Common myeloid progenitor, CD34-positive (primary cell): ENCODE data around the gene FIZ1. TPM values are rescaled to one million over a fixed set of nuclear protein-coding genes. Genes with fewer than 3 reads are reported as not detected.
A peak's percentile ranks its signal among the peaks of the same experiment; 100 is the strongest.

ENCODE experiments used
- CTCF ChIA-PET: fragments of 350-600 bp; sonication (Branson Sonifier 250); formaldehyde crosslinking; loops from one replicate; lab custom pipeline; 2021; ENCODE audit warnings: antibody characterized with exemption; lab: Charles Lee
- POLR2A ChIA-PET: fragments of 350-600 bp; sonication (Branson Sonifier 250); formaldehyde crosslinking; loops from one replicate; lab custom pipeline; 2021; ENCODE audit warnings: antibody characterized with exemption; lab: Charles Lee
- DNase-seq, 3 donors: peaks; one replicate each; pipeline versions ENCODE4 v3.0.0 to v3.0.0-alpha.2; 2013
- H3K27ac ChIP-seq, 2 experiments: 1 replicate in 1 of 2; 2 replicates in 1 of 2; pipeline ENCODE4 v1.7.0; 2013; ENCODE audit warnings: inconsistent platforms in 2 of 2, low read length in 2 of 2, mild to moderate bottlenecking in 2 of 2, low read depth in 1 of 2, moderate library complexity in 1 of 2; ENCODE audit not compliant: severe bottlenecking in 2 of 2, insufficient read depth in 1 of 2, poor library complexity in 1 of 2
- H3K27me3 ChIP-seq, 5 experiments: replicated peaks in 2 of 5; 1 replicate in 3 of 5; 2 replicates in 2 of 5; pipeline versions ENCODE4 v1.6.1 to v1.7.0; 2013; ENCODE audit warnings: low read length in 4 of 5, mild to moderate bottlenecking in 2 of 5, moderate library complexity in 2 of 5, inconsistent platforms in 1 of 5; ENCODE audit not compliant: insufficient read depth in 5 of 5, control insufficient read depth in 4 of 5
- H3K36me3 ChIP-seq, 4 experiments: 1 replicate in 2 of 4; 2 replicates in 2 of 4; pipeline versions ENCODE4 v1.6.1 to v1.7.0; 2013; ENCODE audit warnings: low read length in 3 of 4, control low read depth in 1 of 4, mild to moderate bottlenecking in 1 of 4; ENCODE audit not compliant: control insufficient read depth in 4 of 4, insufficient read depth in 4 of 4
- H3K4me1 ChIP-seq, 4 experiments: 1 replicate in 3 of 4; 2 replicates in 1 of 4; pipeline versions ENCODE4 v1.6.1 to v1.7.1; 2013; ENCODE audit warnings: low read length in 3 of 4, mild to moderate bottlenecking in 3 of 4, control low read depth in 1 of 4, inconsistent platforms in 1 of 4, moderate library complexity in 1 of 4; ENCODE audit not compliant: control insufficient read depth in 4 of 4, insufficient read depth in 4 of 4; ENCODE audit errors: control extremely low read depth in 1 of 4
- H3K4me3 ChIP-seq, 7 experiments: 1 replicate in 4 of 7; 2 replicates in 3 of 7; pipeline versions ENCODE4 v1.5.1 to v1.7.0; 2013; ENCODE audit warnings: mild to moderate bottlenecking in 7 of 7, low read length in 6 of 7, moderate library complexity in 6 of 7, inconsistent platforms in 2 of 7, low read depth in 2 of 7, control low read depth in 1 of 7; ENCODE audit not compliant: insufficient read depth in 4 of 7, control insufficient read depth in 1 of 7; ENCODE audit errors: extremely low read depth in 1 of 7
- H3K9me3 ChIP-seq, 5 experiments: 1 replicate in 4 of 5; 2 replicates in 1 of 5; pipeline versions ENCODE4 v1.6.1 to v1.7.1; 2013; ENCODE audit warnings: low read length in 4 of 5, mild to moderate bottlenecking in 2 of 5, inconsistent platforms in 1 of 5, low read depth in 1 of 5, moderate library complexity in 1 of 5; ENCODE audit not compliant: control insufficient read depth in 4 of 5, insufficient read depth in 2 of 5; ENCODE audit errors: control extremely low read depth in 1 of 5
- WGBS: methylation state at CpG from one replicate; pipeline ENCODE4 v1.1.5; 2013; ENCODE audit not compliant: insufficient coverage; 5-methylcytosine and 5-hydroxymethylcytosine counted together
- polyA plus RNA-seq: library from polyadenylated mRNA; unstranded; fragments of 120-200 nt; gene quantifications from one replicate; pipeline ENCODE4 v1.2.1, GENCODE V29; 2013

The FIZ1 gene
- polyA plus RNA-seq = 9.9 TPM

- WGBS = 0% methylated on average over 19 of the region's 23 CpGs
- CTCF ChIA-PET = interaction anchor here (1.4 to 2.5 kb wide), 3 partner anchors 19 to 39 kb away, joined by 3 to 12 read pairs (median 4); no protein-coding TSS in a partner anchor
- H3K9me3 ChIP-seq = peaks cover 0 to 2% (median 0%) of the 10 kb centered on the region in 5 experiments
- peaks cover 0 to 28% (median 19%) of the 10 kb centered on the region in 4 experiments for H3K4me1 ChIP-seq
- no peaks in the 10 kb centered on the region for H3K27me3 ChIP-seq
- peak within 1 kb of the TSS; percentile 89 to 98 (median 95) for H3K4me3 ChIP-seq
- H3K27ac ChIP-seq = peak within 1 kb of the TSS; percentile 93 to 95
- peak; percentile 99 to 100 (median 100) for DNase-seq
- POLR2A ChIA-PET = interaction anchor here (0.8 to 2.2 kb wide), 6 partner anchors 14 to 138 kb away, joined by 3 to 10 read pairs (median 5); partner anchors contain the start of genes ISOC2 and ZNF784
- peaks cover 11 to 33% (median 23%) of the 10 kb centered on the region in 4 experiments for H3K36me3 ChIP-seq
Observed at GRCh38 chr19:55599468-55599841, at the start of gene FIZ1. Gene FIZ1 (minus strand): TSS chr19:55599517. CDS start chr19:55597865, 1,652 bp downstream.

- Histone ChIP-seq H3K9me3 (no peaks in the 10 kb centered on the region), H3K36me3 (peaks cover 0 to 36% (median 19%) of the 10 kb centered on the region in 4 experiments), H3K27me3 (no peaks in the 10 kb centered on the region), H3K27ac (peak overlapping the region in 1 of 2 experiments; percentile 83), H3K4me3 (peak overlapping the region; percentile 58 to 91 (median 83)), H3K4me1 (peaks cover 5 to 41% (median 34%) of the 10 kb centered on the region in 4 experiments)
- ChIA-PET POLR2A (no interaction called here), CTCF (interaction anchor here (1.8 to 9.2 kb wide), 2 partner anchors 15 to 43 kb away, joined by 5 to 128 read pairs; partner anchors contain the start of gene ZNF865)
- DNase-seq = no peak
- 9% methylated on average over 21 of the region's 25 CpGs for WGBS
Observed at GRCh38 chr19:55648585-55649267, 49.4 kb upstream of the FIZ1 start.

GRCh38 chr19:55647732-55648584 lies 48.6 kb upstream of the FIZ1 start, which contains the start of gene CCDC106:
Gene CCDC106 (plus strand): TSS chr19:55648212. CDS start chr19:55649047, 835 bp downstream.
- POLR2A ChIA-PET = interaction anchor here (0.6 to 1.5 kb wide), 4 partner anchors 9 to 1186 kb away, joined by 3 to 4 read pairs (median 4); no protein-coding TSS in a partner anchor
- no peaks in the 10 kb centered on the region for H3K27me3 ChIP-seq
- no peaks in the 10 kb centered on the region for H3K9me3 ChIP-seq
- peaks cover 5 to 42% (median 36%) of the 10 kb centered on the region in 4 experiments for H3K4me1 ChIP-seq
- H3K4me3 ChIP-seq = peak within 1 kb of the TSS; percentile 58 to 91 (median 83)
- peak within 1 kb of the TSS; percentile 14 to 83 for H3K27ac ChIP-seq
- peak; percentile 59 to 77 (median 62) for DNase-seq
- H3K36me3 ChIP-seq = peaks cover 0 to 36% (median 19%) of the 10 kb centered on the region in 4 experiments
- CTCF ChIA-PET = interaction anchor here (0.7 to 9.2 kb wide), 4 partner anchors 14 to 28 kb away, joined by 3 to 128 read pairs (median 6); no protein-coding TSS in a partner anchor
- 0% methylated on average over 50 of the region's 87 CpGs for WGBS

GRCh38 chr19:55646889-55647731 lies 47.8 kb upstream of the FIZ1 start:
- no peak for DNase-seq
- POLR2A ChIA-PET = interaction anchor here (0.6 to 1.5 kb wide), 4 partner anchors 8 to 1185 kb away, joined by 3 to 4 read pairs (median 4); no protein-coding TSS in a partner anchor
- CTCF ChIA-PET = interaction anchor here (0.7 to 9.2 kb wide), 4 partner anchors 13 to 29 kb away, joined by 3 to 128 read pairs (median 6); no protein-coding TSS in a partner anchor
- WGBS = 71% methylated on average over 9 of the region's 14 CpGs
- H3K27me3 ChIP-seq = no peaks in the 10 kb centered on the region
- H3K9me3 ChIP-seq = no peaks in the 10 kb centered on the region
- peaks cover 5 to 50% (median 44%) of the 10 kb centered on the region in 4 experiments for H3K4me1 ChIP-seq
- peaks cover 0 to 31% (median 16%) of the 10 kb centered on the region in 4 experiments for H3K36me3 ChIP-seq
- peak overlapping the region; percentile 14 to 83 for H3K27ac ChIP-seq
- peak overlapping the region; percentile 58 to 91 (median 83) for H3K4me3 ChIP-seq

- H3K36me3 ChIP-seq = peaks cover 0 to 19% (median 11%) of the 10 kb centered on the region in 4 experiments
- H3K27me3 ChIP-seq = no peaks in the 10 kb centered on the region
- DNase-seq = no peak
- no peaks in the 10 kb centered on the region for H3K9me3 ChIP-seq
- 91% methylated on average over 4 of the region's 5 CpGs for WGBS
- no peak overlapping the region for H3K27ac ChIP-seq
- peaks cover 5 to 63% (median 55%) of the 10 kb centered on the region in 4 experiments for H3K4me1 ChIP-seq
- CTCF ChIA-PET = interaction anchor here (1.4 to 9.2 kb wide), 4 partner anchors 9 to 19 kb away, joined by 3 to 128 read pairs (median 6); partner anchors contain the start of gene U2AF2
- H3K4me3 ChIP-seq = no peak overlapping the region
- POLR2A ChIA-PET = no interaction called here
Observed at GRCh38 chr19:55645512-55645881, 46.2 kb upstream of the FIZ1 start.
